ENCODE results near the gene GSDME. TPM values are rescaled to one million over a fixed set of nuclear protein-coding genes. Genes with fewer than 3 reads are reported as not detected.

GSDME gene
- total and polyA plus RNA-seq, 7 donors = 1.6 to 11.9 (median 7.1) TPM

- Histone ChIP-seq H3K27me3 (no peaks in the 10 kb centered on the region), H3K9me3 (no peaks in the 10 kb centered on the region), H3K4me1 (no peaks in the 10 kb centered on the region), H3K4me3 (no peak overlapping the region), H3K36me3 (no peaks in the 10 kb centered on the region), H3K27ac (no peak overlapping the region)
- TF ChIP-seq POLR2AphosphoS5 (IDR thresholded peaks at IDR 0.05) = no peak
- no peak for TF ChIP-seq CTCF (IDR thresholded peaks at IDR 0.05)
- no peak for TF ChIP-seq POLR2A (IDR thresholded peaks at IDR 0.05)
- TF ChIP-seq EP300 (IDR thresholded peaks at IDR 0.05) = no peak
- WGBS, 2 donors = 65 to 80% methylated on average over 5 of the region's 5 CpGs
- intact Hi-C loops (cut with DNase I) = no loop called here
- no peak for DNase-seq
These were observed 104.9 kb downstream of the GSDME start for GRCh38 chr7:24652251-24652939.

Other genes with a start within 250 kb of the GSDME start
- gene PALS2, start 184.0 kb downstream of the GSDME start, total RNA-seq = 10 to 100 TPM in 1 of 4 donors, 1 to 10 TPM in 3; 6.9 to 14.2 (median 7.7) TPM
- 1 to 10 TPM in 2 of 3 donors, under 1 TPM in 1; 0.60 to 2.9 (median 1.2) TPM for gene PALS2, start 184.0 kb downstream of the GSDME start, polyA plus RNA-seq
- gene OSBPL3, start 222.7 kb upstream of the GSDME start, total RNA-seq = 1 to 10 TPM; 1.8 to 2.2 (median 1.9) TPM
- gene OSBPL3, start 222.7 kb upstream of the GSDME start, polyA plus RNA-seq = 1 to 10 TPM in 2 of 3 donors, under 1 TPM in 1; 0.60 to 6.3 (median 1.6) TPM